ENCODE results near the gene XPR1. TPM values are rescaled to one million over a fixed set of nuclear protein-coding genes. Genes with fewer than 3 reads are reported as not detected.

The XPR1 gene
- total RNA-seq, 1 experiment from 2014 or later: 19.9 TPM

- BruUV-seq (replicated peaks): no TSS peak
- Histone ChIP-seq H3K4me1 (ENCODE audit: control insufficient read depth in 1 of 2, insufficient read depth in 2 of 2, low read length in 2 of 2) (no peaks in the 10 kb centered on the region), H3K9me2 (ENCODE audit: insufficient read depth) (no peaks in the 10 kb centered on the region), H2AFZ (ENCODE audit: low read depth, low read length, poor library complexity, severe bottlenecking) (no peak overlapping the region), H3K4me2 (ENCODE audit: low read length) (no peak overlapping the region), H3K4me3 (replicated peaks in 1 of 2; ENCODE audit: low read depth in 1 of 2, low read length in 2 of 2) (no peak overlapping the region), H3K9me3 (ENCODE audit: control insufficient read depth in 1 of 2, insufficient read depth in 1 of 2, low read depth in 1 of 2, low read length in 2 of 2) (no peaks in the 10 kb centered on the region), H3K27me3 (ENCODE audit: insufficient read depth, low read length) (no peaks in the 10 kb centered on the region), H3K36me3 (ENCODE audit: control insufficient read depth in 1 of 2, insufficient read depth in 2 of 2, low read length in 2 of 2) (no peaks in the 10 kb centered on the region), H4K20me1 (ENCODE audit: insufficient read depth) (no peaks in the 10 kb centered on the region), H3K79me2 (ENCODE audit: insufficient read depth, low read length) (no peaks in the 10 kb centered on the region), H3K9ac (ENCODE audit: low read length) (no peak overlapping the region), H3K27ac (ENCODE audit: low read depth, low read length) (no peak overlapping the region)
- TF ChIP-seq EZH2phosphoT487 (IDR thresholded peaks at IDR 0.05; ENCODE audit: borderline replicate concordance) (no peak), TCF7L2 (IDR thresholded peaks at IDR 0.05; ENCODE audit: borderline replicate concordance, extremely low read depth, insufficient read depth, insufficient read length) (no peak), EZH2 (IDR thresholded peaks at IDR 0.05) (no peak), EGR1 (IDR thresholded peaks at IDR 0.05; ENCODE audit: low read depth) (no peak), CTCF (IDR thresholded peaks at IDR 0.05 in 2 of 3, conservative IDR thresholded peaks at IDR 0.05 in 1 of 3; ENCODE audit: borderline replicate concordance in 1 of 3, insufficient read depth in 1 of 3, low read depth in 2 of 3, low read length in 2 of 3) (no peak), POLR2A (IDR thresholded peaks at IDR 0.05; ENCODE audit: borderline replicate concordance, extremely low read depth, insufficient read depth, insufficient read length) (no peak), ELF1 (IDR thresholded peaks at IDR 0.05; ENCODE audit: borderline replicate concordance, low read depth) (no peak), CEBPB (IDR thresholded peaks at IDR 0.05; ENCODE audit: low read depth) (no peak), SIN3A (IDR thresholded peaks at IDR 0.05; ENCODE audit: low read depth) (no peak), MAX (IDR thresholded peaks at IDR 0.05) (no peak), ZNF274 (IDR thresholded peaks at IDR 0.05; ENCODE audit: low read depth, low read length) (no peak), CBX3 (IDR thresholded peaks at IDR 0.05; ENCODE audit: low read depth) (no peak), ATF3 (IDR thresholded peaks at IDR 0.05) (no peak), SRF (IDR thresholded peaks at IDR 0.05; ENCODE audit: low read depth) (no peak)
- ChIA-PET CTCF (no interaction called here), RAD21 (ENCODE audit: low non-redundant PET in 1 of 2, low total read pairs in 2 of 2, uncharacterized antibody in 2 of 2, unreplicated experiment in 2 of 2) (no interaction called here), POLR2A (no interaction called here)
- no peak for ATAC-seq
- intact Hi-C loops (cut with micrococcal nuclease): no loop called here
- DNase-seq (ENCODE audit: low read depth, low spot score): no peak
Observed at GRCh38 chr1:180892272-180892671, 260.4 kb downstream of the XPR1 start.

All from HCT116 (cell line).